HG03060 (cell line): ENCODE results near the gene KIAA1217.
A peak's percentile ranks its signal among the peaks of the same experiment; 100 is the strongest.
"Not testable (repeated sequence)": the region's sequence is repeated elsewhere in the genome, so short reads cannot be mapped to it uniquely, and the experiment has no call there.

Experiments used
- ATAC-seq: cut with Tn5 transposase; IDR thresholded peaks from one replicate; pipeline ENCODE4 v1.9.1; 2021; ENCODE audit warnings: low read depth, moderate number of reproducible peaks; ENCODE audit not compliant: unreplicated experiment

Gene KIAA1217

DNA sequence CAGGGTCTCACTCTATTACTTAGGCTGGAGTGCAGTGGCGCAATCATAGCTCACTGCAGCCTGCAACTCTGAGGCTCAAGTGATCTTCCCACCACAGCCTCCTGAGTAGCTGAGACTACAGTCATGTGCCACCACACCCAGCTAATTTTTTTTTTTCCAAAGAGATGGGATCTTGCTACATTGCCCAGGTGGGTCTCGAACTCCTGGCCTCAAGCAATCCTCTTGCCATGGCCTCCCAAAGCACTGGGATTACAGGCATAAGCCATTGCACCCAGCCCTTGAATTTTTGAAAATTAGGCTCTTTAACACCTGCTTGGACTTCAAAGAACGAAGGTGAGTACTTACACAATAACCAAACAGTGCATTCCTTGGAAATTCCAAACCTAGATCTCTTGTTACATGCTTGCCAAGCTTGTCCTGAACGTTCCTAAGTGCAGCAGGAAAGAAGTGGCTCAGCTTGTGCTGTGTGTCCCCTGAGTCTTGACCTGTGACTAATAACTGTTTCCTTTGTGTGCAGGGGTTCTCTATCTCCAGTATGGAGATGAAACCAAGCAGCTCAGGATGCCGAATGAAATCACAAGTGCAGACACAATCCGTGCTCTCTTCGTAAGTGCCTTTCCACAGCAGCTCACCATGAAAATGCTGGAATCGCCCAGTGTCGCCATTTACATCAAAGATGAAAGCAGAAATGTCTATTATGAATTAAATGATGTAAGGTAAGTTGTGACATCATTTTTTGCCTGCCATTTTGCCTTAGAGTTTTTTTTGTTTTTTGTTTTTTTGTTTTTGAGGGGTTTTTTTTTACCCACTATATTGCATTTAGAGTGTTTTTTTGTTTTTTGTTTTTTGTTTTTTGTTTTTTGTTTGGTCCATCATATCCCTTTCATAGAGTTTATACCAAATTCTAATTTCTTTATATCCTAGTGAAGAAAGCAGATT, 223.8 kb downstream of the KIAA1217 start:
- ATAC-seq, result no peak

DNA sequence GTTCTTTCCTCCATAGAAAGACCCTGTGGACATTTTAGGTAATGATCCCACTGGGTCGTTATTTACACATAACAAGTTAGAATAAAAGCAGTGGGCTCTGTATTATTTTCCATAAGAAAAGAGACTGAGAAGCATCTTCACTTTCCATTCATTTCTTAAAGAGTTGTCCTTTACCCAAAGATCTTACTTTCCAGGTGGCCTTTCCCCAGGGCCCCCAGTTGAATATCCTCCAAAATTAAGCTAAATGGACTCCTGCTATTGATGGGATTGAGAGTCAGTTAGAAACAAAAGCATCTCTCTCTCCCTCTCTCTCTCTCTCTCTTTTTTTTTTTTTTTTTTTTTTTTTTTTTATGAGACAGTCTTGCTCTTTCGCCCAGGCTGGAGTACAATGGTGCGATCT, 224.8 kb downstream of the KIAA1217 start:
- no peak for ATAC-seq

DNA sequence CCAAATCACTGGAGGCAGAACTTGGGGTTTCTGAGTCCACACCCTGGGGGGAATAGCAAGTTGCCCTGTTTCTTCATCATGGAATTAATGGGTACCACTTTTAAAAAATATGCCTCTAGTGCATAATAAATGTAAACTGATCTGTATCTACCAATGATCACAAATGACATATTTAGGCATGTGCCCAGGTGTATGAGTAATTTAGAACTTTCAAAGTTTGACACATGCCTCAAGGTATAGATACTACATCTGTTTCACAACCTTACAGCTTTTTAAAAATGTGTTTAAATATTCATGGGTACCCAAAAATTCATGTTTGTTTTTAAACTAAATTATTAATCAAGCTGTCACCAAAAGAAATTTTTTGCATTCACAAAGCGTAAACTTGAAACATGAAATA, 226.0 kb downstream of the KIAA1217 start:
- no peak for ATAC-seq

DNA sequence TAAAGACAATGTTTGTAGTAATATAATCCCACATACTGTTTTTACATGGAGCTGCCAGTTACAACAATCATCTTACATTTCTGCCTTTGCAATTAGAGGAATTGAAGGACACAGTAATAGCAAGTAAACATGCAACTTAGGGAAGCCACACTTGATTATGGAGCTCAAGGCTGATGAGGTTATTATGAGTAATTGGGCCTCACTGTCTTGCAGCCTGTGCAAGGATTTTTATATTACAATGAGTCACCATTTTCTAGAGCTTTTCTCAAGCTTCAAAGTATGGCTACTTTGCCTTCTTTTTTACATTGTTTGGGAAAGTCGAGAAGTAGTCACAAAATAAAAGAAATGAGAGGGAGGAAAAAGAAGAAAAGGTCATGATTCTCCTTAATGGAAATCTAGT, 226.4 kb downstream of the KIAA1217 start:
- ATAC-seq, result no peak

DNA sequence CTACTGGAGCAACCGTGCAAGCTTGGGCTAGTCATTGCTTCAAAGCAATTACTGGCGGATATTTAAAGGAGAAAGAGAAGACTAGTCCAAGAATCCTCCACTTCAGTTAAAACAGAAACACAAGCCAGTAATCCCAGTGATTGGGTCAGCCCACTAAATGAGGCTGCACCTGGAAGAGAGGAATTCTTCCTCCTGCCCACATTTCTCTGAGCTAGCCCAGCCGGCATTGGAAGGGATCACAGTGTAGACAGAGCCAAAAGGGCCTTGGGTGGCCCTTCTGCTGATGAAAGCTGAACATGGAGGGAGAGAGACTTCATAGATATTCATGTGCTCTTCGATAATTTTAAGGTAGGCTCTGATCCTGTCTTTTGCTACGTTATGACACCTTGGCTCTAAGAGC, 228.4 kb downstream of the KIAA1217 start:
- ATAC-seq, result no peak

DNA sequence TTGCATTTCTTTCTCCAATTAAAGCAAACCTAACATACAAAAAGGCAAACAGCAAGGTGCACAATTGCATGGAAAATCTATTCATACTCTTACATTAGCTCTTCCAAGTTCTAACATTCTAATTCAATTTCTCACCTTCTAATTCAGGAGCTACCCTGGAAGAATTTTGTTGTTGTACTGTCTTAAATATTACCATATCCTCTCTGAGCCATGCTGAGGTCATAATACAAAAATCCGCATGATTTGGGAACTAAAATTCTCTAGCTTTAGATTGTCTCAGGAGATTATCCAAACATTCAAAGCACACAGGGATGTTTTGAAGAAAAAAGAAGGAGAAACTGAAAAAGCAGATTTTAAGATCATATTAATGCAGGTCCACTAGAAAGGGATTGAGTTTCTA, 229.9 kb downstream of the KIAA1217 start:
- no peak for ATAC-seq

DNA sequence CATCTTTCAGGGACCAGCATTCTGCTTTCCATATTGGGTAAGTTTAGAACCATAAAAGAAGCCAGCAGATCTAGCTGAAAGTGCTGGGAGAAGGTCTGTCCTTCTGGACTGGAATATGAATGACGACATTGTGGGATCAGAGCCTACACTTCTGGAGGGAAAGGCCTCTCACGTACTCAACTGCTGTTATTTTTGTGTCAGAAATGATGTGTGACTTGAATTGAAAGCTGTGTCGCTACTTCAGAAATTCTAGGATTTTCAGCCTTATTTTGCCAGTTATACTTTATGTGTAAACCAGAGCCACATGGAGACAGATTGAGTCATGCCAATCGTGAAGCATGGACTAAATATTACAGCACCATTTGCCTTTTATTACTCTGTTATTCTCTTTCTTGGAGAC, 231.0 kb downstream of the KIAA1217 start:
- ATAC-seq, result no peak

DNA sequence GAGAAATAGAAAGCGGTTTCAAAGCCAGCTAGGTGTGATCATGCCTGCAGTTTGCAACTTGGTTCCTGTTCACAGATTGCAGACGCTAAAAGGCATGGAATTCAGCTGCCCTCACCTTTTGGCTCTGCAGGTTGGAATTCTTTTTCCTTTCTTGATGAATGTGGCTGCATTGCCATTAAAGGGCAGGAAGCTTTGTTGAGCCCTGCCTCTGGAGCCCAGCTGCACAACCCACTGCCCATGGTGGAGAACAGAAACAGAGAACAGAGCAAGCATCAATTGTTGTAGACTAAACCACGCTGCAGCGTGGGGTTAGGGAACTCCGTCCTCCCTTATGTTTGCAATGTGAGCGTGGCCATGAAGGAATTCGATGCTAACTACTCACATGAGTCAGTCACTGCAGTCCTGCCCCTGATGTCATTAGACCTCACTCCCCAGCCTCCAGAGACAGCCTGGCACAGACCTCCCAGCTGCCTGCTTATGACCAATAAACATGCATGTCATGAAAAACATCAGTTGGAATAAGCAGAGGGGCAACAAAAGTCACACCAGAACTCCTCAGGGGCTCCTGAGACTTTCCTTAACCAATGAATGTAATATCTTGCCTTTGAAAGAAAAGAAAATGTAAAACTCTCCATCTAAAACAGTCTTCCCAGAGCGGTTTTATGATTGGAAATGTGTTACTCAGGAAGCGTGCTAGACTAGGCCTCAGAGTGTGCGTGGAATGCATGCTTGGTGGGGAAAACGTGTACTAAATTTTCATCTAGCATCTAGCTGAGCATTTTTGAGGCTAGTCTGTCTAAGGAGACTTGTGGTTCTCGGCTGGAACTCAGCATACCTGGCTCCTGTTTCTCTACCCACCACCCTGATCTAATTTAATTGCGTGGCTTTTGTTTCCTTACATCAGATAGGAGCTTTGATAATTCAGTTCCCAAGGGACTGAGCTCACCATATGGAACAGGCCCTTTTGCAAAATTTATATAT, 232.2 kb downstream of the KIAA1217 start:
- no peak for ATAC-seq

DNA sequence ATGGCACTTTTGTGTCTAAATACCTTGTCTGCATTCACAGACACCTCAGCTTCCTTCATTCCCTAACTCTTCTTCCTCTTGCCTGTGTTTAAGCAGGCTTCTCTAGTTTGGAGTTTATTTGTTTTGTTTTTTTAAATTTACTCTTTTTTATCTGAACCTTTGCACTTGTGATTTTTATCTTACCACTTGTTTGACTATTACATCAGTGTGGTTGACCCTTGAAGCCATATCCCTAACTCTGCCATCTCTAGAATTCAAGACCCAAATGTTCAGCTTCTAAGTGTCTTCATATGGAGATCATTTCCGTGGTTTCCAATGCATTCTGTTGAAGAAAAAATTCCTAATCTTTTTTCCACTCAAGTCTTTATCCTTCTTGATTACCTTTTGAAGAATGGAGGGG, 233.3 kb downstream of the KIAA1217 start:
- ATAC-seq, result no peak

DNA sequence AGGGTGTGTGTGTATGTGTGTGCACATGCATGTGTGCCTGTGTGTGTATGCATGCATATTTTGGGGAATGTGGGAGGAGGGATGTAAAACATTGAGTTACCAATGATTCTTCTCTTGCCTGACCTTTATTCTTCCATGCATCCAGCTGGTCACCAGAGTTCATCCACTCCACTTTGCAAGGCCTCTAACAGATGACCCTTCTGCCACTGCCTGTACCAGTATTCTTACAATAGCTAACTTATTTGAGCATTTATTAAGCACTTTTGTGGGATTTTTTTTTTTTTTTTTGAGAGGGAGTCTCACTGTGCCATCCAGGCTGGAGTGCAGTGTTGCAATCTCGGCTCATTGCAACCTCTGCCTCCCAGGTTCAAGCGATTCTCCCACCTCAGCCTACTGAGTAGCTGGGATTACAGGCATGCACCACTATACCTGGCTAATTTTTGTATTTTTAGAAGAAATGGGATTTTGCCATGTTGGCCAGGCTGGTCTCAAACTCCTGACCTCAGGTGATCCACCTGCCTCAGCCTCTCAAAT, 233.8 kb downstream of the KIAA1217 start:
- not testable (repeated sequence) for ATAC-seq

DNA sequence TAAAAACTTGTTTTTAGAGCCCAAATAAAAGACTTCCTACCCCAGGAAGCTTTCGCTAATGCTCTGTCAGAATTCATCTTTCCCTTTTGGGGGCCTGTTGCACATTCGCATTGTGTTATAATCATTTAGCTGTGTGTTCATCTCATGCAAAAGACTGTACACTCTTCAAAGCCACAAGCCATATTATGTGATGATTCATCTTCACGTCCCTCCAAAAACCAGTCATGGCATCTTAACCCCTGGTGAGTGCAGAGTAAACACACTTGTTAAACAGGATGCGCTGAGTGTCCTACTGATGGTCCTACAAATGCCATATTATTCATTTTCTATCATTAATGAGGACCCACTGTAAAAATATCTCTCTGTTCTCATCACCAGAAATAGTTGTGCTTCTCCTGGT, 235.4 kb downstream of the KIAA1217 start:
- no peak for ATAC-seq

DNA sequence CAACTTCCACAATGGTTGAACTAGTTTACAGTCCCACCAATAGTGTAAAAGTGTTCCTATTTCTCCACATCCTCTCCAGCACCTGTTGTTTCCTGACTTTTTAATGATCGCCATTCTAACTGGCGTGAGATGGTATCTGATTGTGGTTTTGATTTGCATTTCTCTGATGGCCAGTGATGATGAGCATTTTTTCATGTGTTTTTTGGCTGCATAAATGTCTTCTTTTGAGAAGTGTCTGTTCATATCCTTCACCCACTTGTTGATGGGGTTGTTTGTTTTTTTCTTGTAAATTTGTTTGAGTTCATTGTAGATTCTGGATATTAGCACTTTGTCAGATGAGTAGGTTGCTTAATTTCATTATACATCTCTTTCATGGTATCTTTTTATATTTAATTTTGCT, 237.0 kb downstream of the KIAA1217 start:
- ATAC-seq, result not testable (repeated sequence)

DNA sequence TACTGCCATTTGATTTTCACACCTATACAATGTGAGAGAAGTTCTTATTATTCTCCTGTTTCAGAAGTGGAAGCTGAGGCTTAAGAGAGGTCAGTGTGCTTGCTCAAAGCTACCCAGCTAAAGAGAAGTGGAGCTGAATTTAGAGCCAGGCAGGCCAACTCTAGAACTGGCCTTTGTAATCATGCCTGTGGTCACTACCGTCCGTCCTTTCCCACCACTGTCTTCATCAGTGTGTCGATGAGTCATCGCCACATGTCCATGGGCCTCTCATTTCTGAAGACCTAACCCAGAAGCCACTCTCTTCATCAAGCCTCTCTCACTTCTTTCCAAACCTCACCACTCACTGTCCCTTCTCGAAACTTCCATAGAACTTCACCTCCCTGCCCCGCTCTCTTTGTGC, 237.8 kb downstream of the KIAA1217 start:
- no peak for ATAC-seq

DNA sequence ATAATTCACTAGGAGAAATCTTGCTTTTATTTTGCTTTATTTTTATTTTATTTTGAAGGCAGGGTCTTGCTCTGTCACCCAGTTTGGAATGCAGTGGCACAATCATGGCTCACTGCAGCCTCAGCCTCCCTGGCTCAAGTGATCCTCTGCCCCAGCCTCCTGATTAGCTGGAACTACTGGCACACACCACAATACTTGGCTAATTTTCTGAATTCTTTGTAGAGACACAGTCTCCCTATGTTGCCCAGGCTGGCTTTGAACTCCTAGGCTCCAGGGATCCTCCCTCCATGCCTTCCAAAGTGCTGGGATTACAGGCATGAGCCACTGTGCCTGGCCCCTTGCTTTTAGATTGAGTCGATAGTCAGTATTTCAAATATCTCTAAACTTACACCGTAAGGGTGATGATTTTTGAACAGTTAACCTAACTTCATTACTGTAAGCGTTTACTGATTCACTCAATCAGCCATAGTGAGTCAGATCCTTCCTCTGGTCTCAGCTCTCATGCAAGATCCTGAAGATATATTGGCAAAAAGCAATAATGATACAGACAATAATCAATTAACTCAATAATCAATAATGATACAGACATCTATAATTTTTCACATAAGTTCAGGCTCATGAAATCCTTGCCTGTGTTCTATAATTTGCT, 239.5 kb downstream of the KIAA1217 start:
- no peak for ATAC-seq

DNA sequence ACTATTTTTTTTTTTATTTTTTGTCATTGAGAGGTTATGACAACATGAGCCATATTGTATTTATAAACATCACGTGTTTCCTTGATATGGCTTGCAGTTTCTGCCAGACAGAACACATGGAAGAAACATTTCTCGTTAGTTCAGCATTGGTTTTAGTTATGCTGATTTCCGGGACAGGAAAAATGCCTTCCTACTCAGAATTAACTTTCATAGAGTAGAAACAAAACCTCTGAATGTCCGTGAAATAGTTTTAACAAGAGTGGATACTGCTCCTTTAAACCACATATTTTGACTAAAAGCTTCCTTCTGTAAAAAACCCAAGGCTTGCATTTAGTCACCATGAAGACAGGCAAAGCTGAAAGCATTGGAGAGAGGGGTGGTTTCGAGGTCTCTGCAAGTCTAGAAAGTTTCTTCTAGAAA, 240.4 kb downstream of the KIAA1217 start:
- peak; percentile 80 for ATAC-seq

DNA sequence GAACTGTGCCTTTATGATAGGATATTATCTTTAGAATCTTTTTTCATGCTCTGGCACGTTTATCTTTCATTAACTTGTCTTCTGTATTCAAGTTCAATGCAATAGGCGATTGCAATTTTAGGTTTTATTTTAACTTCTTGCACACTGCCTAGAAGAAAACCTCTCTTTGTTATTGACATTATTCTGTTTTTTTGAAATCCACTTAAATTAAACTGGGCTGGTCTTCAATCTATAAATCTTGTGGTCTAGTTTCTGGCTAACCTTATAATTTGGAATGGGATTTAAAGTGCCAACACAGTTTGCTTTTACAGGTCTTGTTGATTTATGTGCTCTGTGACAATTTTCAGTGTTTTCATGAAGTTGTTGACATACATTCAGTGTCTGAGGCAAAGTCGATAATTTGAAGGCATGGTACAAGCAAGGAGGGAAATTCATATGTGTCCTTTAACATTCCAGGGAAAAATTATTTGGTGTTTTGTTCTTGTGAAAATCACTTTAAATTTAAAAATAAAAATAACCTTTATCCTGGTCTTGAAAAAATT, 240.9 kb downstream of the KIAA1217 start:
- ATAC-seq, result no peak

DNA sequence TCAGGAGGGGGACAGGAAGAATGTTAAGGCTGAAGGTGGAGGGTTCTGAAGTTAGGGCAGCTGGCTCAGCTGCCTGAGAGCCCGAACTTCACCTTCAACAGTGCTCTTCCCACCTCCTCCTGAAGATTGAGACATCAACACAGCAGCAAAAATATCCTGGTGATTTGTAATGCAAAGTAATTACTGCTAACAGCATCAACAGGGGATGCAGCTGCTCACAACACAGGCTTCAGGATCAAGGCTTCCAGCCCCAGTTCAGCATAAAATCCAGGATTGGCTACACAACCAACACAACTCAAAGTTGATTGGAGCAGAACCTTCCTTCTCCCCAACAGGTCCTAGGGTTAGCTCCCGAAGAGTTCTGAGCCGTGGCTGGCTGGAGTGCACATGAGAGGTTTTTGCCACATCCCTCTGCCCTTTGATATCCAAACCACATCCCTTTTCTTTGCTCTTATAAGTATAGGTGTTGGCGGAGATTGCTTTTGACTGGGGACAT, 242.4 kb downstream of the KIAA1217 start:
- no peak for ATAC-seq

DNA sequence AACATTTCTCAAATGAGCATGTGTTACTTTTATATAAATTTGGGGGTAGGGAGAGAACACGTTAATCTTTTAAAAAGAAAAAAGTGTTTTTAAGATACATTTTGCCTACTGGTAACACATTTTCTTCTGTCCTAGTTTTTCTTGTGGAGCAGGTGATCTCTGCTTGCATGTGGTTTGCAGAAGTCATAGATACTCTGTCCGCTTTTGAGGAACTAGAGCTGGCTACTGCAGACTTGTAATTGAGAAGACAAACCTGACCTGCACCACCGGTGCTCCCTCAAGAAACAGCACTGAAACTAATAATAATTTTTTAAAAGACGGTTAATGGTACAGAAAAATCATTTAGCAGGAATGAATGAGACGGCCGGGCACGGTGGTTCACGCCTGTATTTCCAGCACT, 243.1 kb downstream of the KIAA1217 start:
- ATAC-seq, result no peak

DNA sequence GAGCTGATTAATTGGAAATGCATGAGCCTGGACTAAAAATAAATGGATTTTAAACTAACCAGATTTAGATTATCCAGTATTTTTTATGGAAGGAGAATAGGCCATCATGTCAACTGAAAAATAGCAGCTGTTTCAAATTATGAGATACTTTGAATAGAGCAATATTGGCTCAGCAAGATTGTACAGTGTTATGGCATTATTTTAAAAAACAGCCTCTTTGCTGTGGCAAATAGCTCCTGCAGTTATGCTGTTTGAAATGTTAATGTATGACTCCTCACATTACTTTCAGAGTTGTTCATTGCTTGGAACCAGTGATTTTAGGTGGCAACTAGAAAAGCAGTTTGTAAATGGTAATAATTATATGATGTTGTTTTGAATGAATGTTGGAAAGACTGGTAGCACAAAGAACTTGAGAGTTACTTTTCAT, 244.5 kb downstream of the KIAA1217 start:
- no peak for ATAC-seq

DNA sequence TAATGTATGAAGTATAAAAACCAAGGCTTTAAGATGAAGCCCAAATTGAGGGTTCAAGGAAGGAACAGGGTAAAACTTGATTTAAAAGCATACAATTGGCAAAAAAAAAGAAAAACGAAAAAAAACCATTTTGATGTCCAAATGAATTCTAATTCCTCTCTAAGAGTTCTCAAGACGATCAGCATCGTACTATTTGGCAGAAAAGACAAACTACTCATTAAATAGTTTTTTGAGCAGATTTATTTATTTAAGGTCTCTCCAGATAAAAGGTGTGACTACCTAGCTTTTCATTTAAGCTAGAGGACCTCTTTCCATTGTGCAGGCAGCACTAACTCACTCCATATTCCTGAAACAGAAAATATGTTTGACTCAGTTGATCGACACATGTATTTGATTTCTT, 245.0 kb downstream of the KIAA1217 start:
- no peak for ATAC-seq
